ENCODE results near the gene MAMDC2. TPM values are rescaled to one million over a fixed set of nuclear protein-coding genes. Genes with fewer than 3 reads are reported as not detected.

The MAMDC2 gene
- total RNA-seq, 6 experiments from 2014 or later, result 4.0 to 16.6 (median 13.9) TPM

- no peaks in the 10 kb centered on the region for H3K9me3 Mint-ChIP-seq
- peaks cover 3% of the 10 kb centered on the region for H3K27me3 Mint-ChIP-seq (ENCODE audit: insufficient read depth)
- no peak for TF ChIP-seq CTCF (IDR thresholded peaks at IDR 0.05)
- H3K4me3 Mint-ChIP-seq, result no peak overlapping the region
- no peak overlapping the region for H3K27ac Mint-ChIP-seq
- peaks cover 26% of the 10 kb centered on the region for H3K4me1 Mint-ChIP-seq (ENCODE audit: low read depth)
- no peaks in the 10 kb centered on the region for H3K36me3 Mint-ChIP-seq (ENCODE audit: low read depth)
- DNase-seq, result no peak
These were observed 20.8 kb downstream of the MAMDC2 start for GRCh38 chr9:70064496-70064895.

DNA sequence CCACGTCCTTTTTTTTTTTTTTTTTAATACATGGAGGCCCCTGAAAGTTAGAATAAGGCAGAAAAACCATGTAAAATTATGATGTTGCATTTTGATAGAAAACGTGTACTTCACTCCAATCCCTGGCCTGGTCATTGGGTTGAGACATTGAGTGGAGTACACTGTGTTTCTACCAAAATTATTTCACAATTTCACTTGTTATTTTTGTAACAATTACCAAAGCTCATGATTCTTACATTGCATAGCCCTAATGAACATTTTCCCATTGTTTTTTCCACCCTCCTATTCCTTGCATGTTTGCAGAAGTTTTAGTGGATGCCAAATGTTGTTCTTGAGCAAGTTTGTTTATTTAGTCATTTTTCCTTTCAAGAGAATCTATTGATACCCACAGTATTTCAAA lies 21.9 kb downstream of the MAMDC2 start:
- peaks cover 3% of the 10 kb centered on the region for H3K27me3 Mint-ChIP-seq (ENCODE audit: insufficient read depth)
- H3K4me3 Mint-ChIP-seq, result no peak overlapping the region
- no peak for TF ChIP-seq CTCF (IDR thresholded peaks at IDR 0.05)
- peaks cover 22% of the 10 kb centered on the region for H3K4me1 Mint-ChIP-seq (ENCODE audit: low read depth)
- H3K9me3 Mint-ChIP-seq, result no peaks in the 10 kb centered on the region
- H3K36me3 Mint-ChIP-seq (ENCODE audit: low read depth), result no peaks in the 10 kb centered on the region
- H3K27ac Mint-ChIP-seq, result no peak overlapping the region
- no peak for DNase-seq

GRCh38 chr9:70066418-70066817 lies 22.8 kb downstream of the MAMDC2 start:
- Mint-ChIP-seq H3K36me3 (ENCODE audit: low read depth) (no peaks in the 10 kb centered on the region), H3K4me3 (no peak overlapping the region), H3K27me3 (ENCODE audit: insufficient read depth) (peaks cover 3% of the 10 kb centered on the region), H3K4me1 (ENCODE audit: low read depth) (peaks cover 24% of the 10 kb centered on the region), H3K9me3 (no peaks in the 10 kb centered on the region), H3K27ac (no peak overlapping the region)
- no peak for TF ChIP-seq CTCF (IDR thresholded peaks at IDR 0.05)
- no peak for DNase-seq

- Mint-ChIP-seq H3K36me3 (ENCODE audit: low read depth) (no peaks in the 10 kb centered on the region), H3K4me3 (no peak overlapping the region), H3K27me3 (ENCODE audit: insufficient read depth) (peaks cover 2% of the 10 kb centered on the region), H3K27ac (no peak overlapping the region), H3K4me1 (ENCODE audit: low read depth) (peaks cover 22% of the 10 kb centered on the region), H3K9me3 (no peaks in the 10 kb centered on the region)
- TF ChIP-seq CTCF (IDR thresholded peaks at IDR 0.05), result no peak
- DNase-seq, result no peak
These were observed 23.2 kb downstream of the MAMDC2 start for GRCh38 chr9:70066874-70067273.

DNA sequence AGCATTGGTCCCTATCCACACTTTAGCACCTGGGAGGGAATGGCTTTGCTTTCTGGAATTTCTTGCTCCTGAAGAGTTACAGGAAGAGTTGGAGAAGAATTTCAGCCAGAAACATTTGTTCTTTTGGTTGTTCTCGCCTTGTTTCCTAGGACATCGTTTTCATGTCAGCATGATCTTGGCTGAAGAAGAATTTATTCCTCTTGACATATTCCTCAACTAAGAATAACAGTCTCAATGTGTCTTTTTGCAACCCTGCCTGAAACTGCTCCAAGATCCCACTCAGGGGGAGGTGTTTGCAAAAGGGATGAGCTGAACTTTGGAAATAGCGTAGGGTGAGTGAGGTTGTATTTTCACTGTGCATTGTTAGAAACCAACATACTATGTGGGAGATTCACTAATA lies 26.1 kb downstream of the MAMDC2 start:
- no peak overlapping the region for H3K4me3 Mint-ChIP-seq
- peaks cover 42% of the 10 kb centered on the region for H3K4me1 Mint-ChIP-seq (ENCODE audit: low read depth)
- no peaks in the 10 kb centered on the region for H3K9me3 Mint-ChIP-seq
- TF ChIP-seq CTCF (IDR thresholded peaks at IDR 0.05), result no peak
- H3K27me3 Mint-ChIP-seq (ENCODE audit: insufficient read depth), result peaks cover 2% of the 10 kb centered on the region
- no peak for DNase-seq
- no peaks in the 10 kb centered on the region for H3K36me3 Mint-ChIP-seq (ENCODE audit: low read depth)
- no peak overlapping the region for H3K27ac Mint-ChIP-seq

- Mint-ChIP-seq H3K27me3 (ENCODE audit: insufficient read depth) (peaks cover 3% of the 10 kb centered on the region; the same call in 1 of the 2 replicates), H3K27ac (no peak overlapping the region), H3K9me3 (no peaks in the 10 kb centered on the region), H3K4me3 (no peak overlapping the region), H3K36me3 (ENCODE audit: low read depth) (no peaks in the 10 kb centered on the region), H3K4me1 (ENCODE audit: low read depth) (peaks cover 34% of the 10 kb centered on the region)
- DNase-seq, result peak; percentile 28
- TF ChIP-seq CTCF (IDR thresholded peaks at IDR 0.05), result no peak
These were observed 29.5 kb downstream of the MAMDC2 start for GRCh38 chr9:70073193-70073592.
